HepG2 (cell line): ENCODE results near the gene NECTIN3. TPM values are rescaled to one million over a fixed set of nuclear protein-coding genes. Genes with fewer than 3 reads are reported as not detected.

Experiments used
- AHDC1 ChIP-seq: sonication (generic); formaldehyde crosslinking; IDR thresholded peaks from 2 replicates; pipeline ENCODE4 v1.5.1; 2020; ENCODE audit warnings: mild to moderate bottlenecking, missing genetic modification reagents, borderline replicate concordance
- BHLHE40 ChIP-seq: IDR thresholded peaks from 2 replicates; pipeline ENCODE4 v1.6.1; 2011; ENCODE audit warnings: low read length, improper control_type of control experiment
- CEBPB ChIP-seq: IDR thresholded peaks from 2 replicates; pipeline ENCODE4 v1.6.1; 2011; ENCODE audit warnings: low read depth, low read length, improper control_type of control experiment, borderline replicate concordance
- CREB3 ChIP-seq: sonication (generic); formaldehyde crosslinking; IDR thresholded peaks from 2 replicates; pipeline ENCODE4 v1.5.0; 2020; ENCODE audit warnings: missing genetic modification reagents
- IKZF1 ChIP-seq: fragments of 450-650 bp; IDR thresholded peaks from 2 replicates; pipeline ENCODE4 v1.7.1; 2016
- IKZF4 ChIP-seq: sonication (generic); formaldehyde crosslinking; IDR thresholded peaks from 2 replicates; pipeline ENCODE4 v1.5.1; 2020; ENCODE audit warnings: borderline replicate concordance, mild to moderate bottlenecking, low read depth, missing genetic modification reagents; ENCODE audit errors: not compliant biosample characterization
- ONECUT2 ChIP-seq: sonication (generic); formaldehyde crosslinking; IDR thresholded peaks from 2 replicates; pipeline ENCODE4 v1.4.0; 2020; ENCODE audit warnings: missing genetic modification reagents
- REPIN1 ChIP-seq: sonication (generic); formaldehyde crosslinking; IDR thresholded peaks from 2 replicates; pipeline ENCODE4 v1.8.0; 2022; ENCODE audit warnings: missing genetic modification reagents, low read depth, mild to moderate bottlenecking, borderline replicate concordance
- ZMYM3 ChIP-seq: sonication (generic); formaldehyde crosslinking; IDR thresholded peaks from 2 replicates; pipeline ENCODE4 v1.5.1; 2020; ENCODE audit warnings: mild to moderate bottlenecking, missing genetic modification reagents
- ZNF263 ChIP-seq: sonication (generic); formaldehyde crosslinking; IDR thresholded peaks from 2 replicates; pipeline ENCODE4 v1.4.0; 2020; ENCODE audit warnings: missing genetic modification reagents
- ZNF350 ChIP-seq: sonication (generic); formaldehyde crosslinking; IDR thresholded peaks from 2 replicates; pipeline ENCODE4 v1.4.0; 2020; ENCODE audit warnings: mild to moderate bottlenecking, low read depth, missing genetic modification reagents, borderline replicate concordance
- ZNF362 ChIP-seq: sonication (generic); formaldehyde crosslinking; IDR thresholded peaks from 2 replicates; pipeline ENCODE4 v1.4.0; 2020; ENCODE audit warnings: missing genetic modification reagents, mild to moderate bottlenecking, borderline replicate concordance
- polyA plus RNA-seq, 8 experiments: library from polyadenylated mRNA; depleted of rRNA in 3 of 8; stranded (reverse) in 7 of 8; unstranded in 1 of 8; fragments of >200 nt; fragmentation: Illumina TruSeq in 4 of 8; extraction: Trizol in 4 of 8; gene quantifications; 2 replicates each; pipeline versions ENCODE4 v1.2.1 to v1.2.3, GENCODE V29; 2011 to 2016; ENCODE audit warnings: low read depth in 4 of 8, missing spikeins in 1 of 8, mixed read lengths in 1 of 8; ENCODE audit not compliant: insufficient read depth in 1 of 8
- total RNA-seq, 5 experiments: library from RNA; depleted of rRNA; stranded (reverse); fragments of >200 nt; fragmentation: Illumina TruSeq; extraction: Trizol; gene quantifications; 2 replicates each; pipeline ENCODE4 v1.2.3, GENCODE V29; 2016; ENCODE audit warnings: low read depth in 1 of 5

The NECTIN3 gene
- total and polyA plus RNA-seq, 2 of the 13 experiments (the other 11 are each of a cell fraction or from before 2014, with no cell fraction given), result 10.4 to 45.1 TPM

GRCh38 chr3:111069974-111070771, 1.4 kb upstream of the NECTIN3 start (continued):
- TF ChIP-seq AHDC1 (CRISPR knock-in tag), result no peak
- TF ChIP-seq CEBPB, result no peak
- peak; percentile 60; the same call in 1 of the 2 replicates for TF ChIP-seq ZNF263 (CRISPR knock-in tag)
- TF ChIP-seq ZNF350, result 0 out of 2 replicates have a peak, but pooled peaks have one; percentile 11
- no peak for TF ChIP-seq ZNF362 (CRISPR knock-in tag)
- TF ChIP-seq ZMYM3, result no peak
- no peak for TF ChIP-seq BHLHE40
- TF ChIP-seq REPIN1 (CRISPR knock-in tag), result no peak
- no peak for TF ChIP-seq ONECUT2 (CRISPR knock-in tag)
- TF ChIP-seq IKZF1, result no peak
- no peak for TF ChIP-seq IKZF4 (CRISPR knock-in tag)
- TF ChIP-seq CREB3 (CRISPR knock-in tag), result no peak
- TF ChIP-seq, all 625 proteins: peak for 22
